Tibial nerve (tissue), 4 donors: Measurements from ENCODE around the gene RUNX1. TPM values are rescaled to one million over a fixed set of nuclear protein-coding genes. Genes with fewer than 3 reads are reported as not detected.

Experiments
- DNase-seq, 2 donors: peaks; one replicate each; pipeline ENCODE4 v3.0.0-alpha.2; 2019; ENCODE audit warnings: low spot score in 2 of 2
- H3K27ac ChIP-seq, 4 donors: fragments of 200-600 bp; sonication (generic) in 3 of 4; one replicate each; pipeline ENCODE4 v1.5.1; 2017 to 2019; ENCODE audit warnings: mild to moderate bottlenecking in 1 of 4
- H3K27me3 ChIP-seq, 2 donors: fragments of 200-600 bp; sonication (generic) in 1 of 2; one replicate each; pipeline versions ENCODE4 v1.5.1 to v1.6.0; 2017 to 2019
- H3K36me3 ChIP-seq, 3 donors: fragments of 200-600 bp; sonication (generic); one replicate each; pipeline ENCODE4 v1.5.1; 2018 to 2019
- H3K4me1 ChIP-seq, 4 donors: fragments of 200-600 bp; sonication (generic) in 3 of 4; one replicate each; pipeline ENCODE4 v1.5.1; 2017 to 2019
- H3K4me3 ChIP-seq, 4 donors: fragments of 200-600 bp; sonication (generic) in 3 of 4; one replicate each; pipeline ENCODE4 v1.5.1; 2017 to 2019; ENCODE audit warnings: mild to moderate bottlenecking in 1 of 4, moderate library complexity in 1 of 4
- H3K9me3 ChIP-seq, 4 donors: fragments of 200-600 bp; sonication (generic) in 3 of 4; one replicate each; pipeline ENCODE4 v1.5.1; 2017 to 2019
- EP300 ChIP-seq, 2 donors: sonication (generic); formaldehyde crosslinking; IDR thresholded peaks; one replicate each; pipeline ENCODE4 v1.6.1; 2017; ENCODE audit warnings: antibody characterized with exemption in 2 of 2, mild to moderate bottlenecking in 1 of 2
- POLR2A ChIP-seq, 2 donors: fragments of 450-650 bp; IDR thresholded peaks; one replicate each; pipeline ENCODE4 v1.6.1; 2017; ENCODE audit warnings: antibody characterized with exemption in 2 of 2, mild to moderate bottlenecking in 2 of 2, moderate library complexity in 2 of 2
- WGBS, 2 donors: methylation state at CpG; one replicate each; pipeline ENCODE4 v1.1.5; 2018; 5-methylcytosine and 5-hydroxymethylcytosine counted together
- total RNA-seq, 4 donors: library from RNA; depleted of rRNA; stranded (reverse); fragments of >200 nt; gene quantifications; one replicate each; pipeline ENCODE4 v1.1.0, GENCODE V29; 2016
- TF ChIP-seq, protein P1 (sequence below), 5 experiments: fragments of 200-600 bp in 3 of 5; fragments of 450-650 bp in 2 of 5; sonication (generic) in 3 of 5; IDR thresholded peaks; one replicate each; pipeline ENCODE4 v1.5.1; 2016 to 2019; ENCODE audit warnings: antibody characterized with exemption in 5 of 5, mild to moderate bottlenecking in 3 of 5, moderate library complexity in 2 of 5

Gene RUNX1
- total RNA-seq, 4 donors from 2014 or later: 23.6 to 36.9 (median 26.3) TPM

DNA sequence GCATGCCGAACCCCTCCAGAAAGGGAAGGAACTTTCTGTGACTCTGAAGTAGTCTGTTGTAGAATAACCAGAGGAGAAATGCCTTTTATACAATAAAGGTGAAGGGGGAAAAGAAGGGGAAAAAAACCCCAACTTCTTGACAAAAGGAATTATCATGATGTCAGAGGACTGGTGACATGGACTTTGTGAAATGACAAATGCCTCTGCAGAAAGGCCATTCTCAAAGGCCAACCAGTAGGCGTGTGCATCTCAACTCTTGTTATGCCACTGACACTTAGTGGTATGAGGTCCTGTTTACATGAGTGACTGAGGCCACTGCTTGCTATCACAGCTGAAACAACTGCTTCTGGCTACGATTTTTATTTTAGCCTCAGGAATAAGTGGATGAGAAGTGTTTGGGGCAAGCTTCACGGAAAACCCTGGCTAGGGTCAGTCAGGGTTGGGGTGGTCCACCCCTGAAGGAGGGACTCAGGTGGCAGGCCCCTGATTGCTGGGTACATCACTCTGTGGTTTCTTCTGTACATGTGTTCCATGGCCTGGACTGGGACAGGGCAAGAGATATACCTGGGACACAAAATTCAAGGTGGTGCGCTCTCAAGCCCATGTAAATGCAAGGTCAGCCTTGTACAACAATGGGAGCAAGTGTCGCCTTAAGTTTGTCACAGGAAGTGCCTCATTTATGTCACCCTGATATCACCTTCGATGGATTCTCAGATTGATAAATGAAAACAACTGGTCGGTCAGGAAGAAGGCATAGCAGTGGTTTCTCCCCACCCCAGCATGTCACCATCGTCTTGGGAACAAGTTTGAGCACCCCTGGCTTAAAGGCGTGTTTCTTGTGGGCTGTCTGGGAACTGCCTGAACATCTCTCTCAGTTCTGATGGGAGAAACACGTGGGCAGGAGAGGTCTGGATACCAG is 12.4 kb downstream of the RUNX1 start:
- Histone ChIP-seq H3K27me3 (no peaks in the 10 kb centered on the region), H3K36me3 (no peaks in the 10 kb centered on the region), H3K4me3 (no peak overlapping the region), H3K9me3 (no peaks in the 10 kb centered on the region), H3K4me1 (peaks cover 0 to 3% (median 0%) of the 10 kb centered on the region in 4 donors), H3K27ac (no peak overlapping the region)
- WGBS, 2 donors: 63 to 72% methylated on average over 11 of the region's 11 CpGs
- TF ChIP-seq, protein P1, sequence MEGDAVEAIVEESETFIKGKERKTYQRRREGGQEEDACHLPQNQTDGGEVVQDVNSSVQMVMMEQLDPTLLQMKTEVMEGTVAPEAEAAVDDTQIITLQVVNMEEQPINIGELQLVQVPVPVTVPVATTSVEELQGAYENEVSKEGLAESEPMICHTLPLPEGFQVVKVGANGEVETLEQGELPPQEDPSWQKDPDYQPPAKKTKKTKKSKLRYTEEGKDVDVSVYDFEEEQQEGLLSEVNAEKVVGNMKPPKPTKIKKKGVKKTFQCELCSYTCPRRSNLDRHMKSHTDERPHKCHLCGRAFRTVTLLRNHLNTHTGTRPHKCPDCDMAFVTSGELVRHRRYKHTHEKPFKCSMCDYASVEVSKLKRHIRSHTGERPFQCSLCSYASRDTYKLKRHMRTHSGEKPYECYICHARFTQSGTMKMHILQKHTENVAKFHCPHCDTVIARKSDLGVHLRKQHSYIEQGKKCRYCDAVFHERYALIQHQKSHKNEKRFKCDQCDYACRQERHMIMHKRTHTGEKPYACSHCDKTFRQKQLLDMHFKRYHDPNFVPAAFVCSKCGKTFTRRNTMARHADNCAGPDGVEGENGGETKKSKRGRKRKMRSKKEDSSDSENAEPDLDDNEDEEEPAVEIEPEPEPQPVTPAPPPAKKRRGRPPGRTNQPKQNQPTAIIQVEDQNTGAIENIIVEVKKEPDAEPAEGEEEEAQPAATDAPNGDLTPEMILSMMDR (IDR thresholded peaks at IDR 0.05): no peak
- no peak for TF ChIP-seq EP300 (IDR thresholded peaks at IDR 0.05)
- no peak for TF ChIP-seq POLR2A (IDR thresholded peaks at IDR 0.05)
- no peak for DNase-seq

DNA sequence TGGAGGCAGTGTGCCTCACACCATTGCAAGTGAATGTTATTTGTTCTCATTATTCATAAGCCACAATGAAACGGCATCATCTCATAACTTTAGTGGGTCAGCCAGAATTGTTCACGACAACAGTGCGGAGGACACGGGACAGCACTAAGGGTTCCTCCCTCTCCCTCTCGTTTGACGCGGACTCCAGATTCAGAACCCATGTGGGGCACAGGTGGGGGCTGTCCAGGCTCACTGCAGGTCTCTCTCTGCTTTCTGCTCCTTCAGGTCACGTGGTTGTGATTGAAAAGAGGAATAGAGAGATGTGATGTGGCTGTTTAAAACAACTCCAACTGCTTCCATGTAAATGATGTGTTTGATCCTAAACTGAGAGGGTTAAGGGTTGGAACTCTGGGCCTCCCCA is 13.5 kb downstream of the RUNX1 start:
- H3K4me1 ChIP-seq: peaks cover 0 to 3% (median 0%) of the 10 kb centered on the region in 4 donors
- TF ChIP-seq, protein P1 (IDR thresholded peaks at IDR 0.05): no peak
- no peak for TF ChIP-seq EP300 (IDR thresholded peaks at IDR 0.05)
- no peak for TF ChIP-seq POLR2A (IDR thresholded peaks at IDR 0.05)
- H3K27ac ChIP-seq: no peak overlapping the region
- H3K27me3 ChIP-seq: no peaks in the 10 kb centered on the region
- H3K9me3 ChIP-seq: no peaks in the 10 kb centered on the region
- H3K4me3 ChIP-seq: no peak overlapping the region
- H3K36me3 ChIP-seq: no peaks in the 10 kb centered on the region
- no peak for DNase-seq
- WGBS, 2 donors: 66 to 69% methylated on average over 8 of the region's 8 CpGs

DNA sequence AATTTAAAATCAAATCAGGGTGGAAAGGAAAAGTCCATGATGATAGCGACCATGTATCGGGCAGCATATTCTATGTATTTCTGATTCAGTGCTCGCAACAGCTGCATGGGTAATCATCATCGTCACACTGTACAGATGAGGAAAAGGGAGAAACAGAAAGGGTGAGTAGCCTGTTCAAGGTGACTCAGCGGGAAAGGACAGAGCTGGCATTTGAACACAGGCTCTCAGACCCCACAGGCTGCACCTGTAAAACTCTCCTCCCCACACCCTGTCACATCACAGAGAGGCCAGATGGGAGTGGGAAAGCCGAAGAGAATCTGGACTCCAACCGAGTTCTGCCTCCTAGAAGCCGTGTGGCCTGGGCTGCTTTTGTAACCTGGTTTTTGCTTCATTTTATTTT is 14.0 kb downstream of the RUNX1 start:
- 87 to 89% methylated on average over 8 of the region's 8 CpGs for WGBS, 2 donors
- no peak overlapping the region for H3K27ac ChIP-seq
- DNase-seq: no peak
- H3K9me3 ChIP-seq: no peaks in the 10 kb centered on the region
- H3K4me1 ChIP-seq: peaks cover 0 to 3% (median 0%) of the 10 kb centered on the region in 4 donors
- no peaks in the 10 kb centered on the region for H3K36me3 ChIP-seq
- H3K27me3 ChIP-seq: no peaks in the 10 kb centered on the region
- H3K4me3 ChIP-seq: no peak overlapping the region
- no peak for TF ChIP-seq EP300 (IDR thresholded peaks at IDR 0.05)
- TF ChIP-seq, protein P1 (IDR thresholded peaks at IDR 0.05): no peak
- no peak for TF ChIP-seq POLR2A (IDR thresholded peaks at IDR 0.05)

DNA sequence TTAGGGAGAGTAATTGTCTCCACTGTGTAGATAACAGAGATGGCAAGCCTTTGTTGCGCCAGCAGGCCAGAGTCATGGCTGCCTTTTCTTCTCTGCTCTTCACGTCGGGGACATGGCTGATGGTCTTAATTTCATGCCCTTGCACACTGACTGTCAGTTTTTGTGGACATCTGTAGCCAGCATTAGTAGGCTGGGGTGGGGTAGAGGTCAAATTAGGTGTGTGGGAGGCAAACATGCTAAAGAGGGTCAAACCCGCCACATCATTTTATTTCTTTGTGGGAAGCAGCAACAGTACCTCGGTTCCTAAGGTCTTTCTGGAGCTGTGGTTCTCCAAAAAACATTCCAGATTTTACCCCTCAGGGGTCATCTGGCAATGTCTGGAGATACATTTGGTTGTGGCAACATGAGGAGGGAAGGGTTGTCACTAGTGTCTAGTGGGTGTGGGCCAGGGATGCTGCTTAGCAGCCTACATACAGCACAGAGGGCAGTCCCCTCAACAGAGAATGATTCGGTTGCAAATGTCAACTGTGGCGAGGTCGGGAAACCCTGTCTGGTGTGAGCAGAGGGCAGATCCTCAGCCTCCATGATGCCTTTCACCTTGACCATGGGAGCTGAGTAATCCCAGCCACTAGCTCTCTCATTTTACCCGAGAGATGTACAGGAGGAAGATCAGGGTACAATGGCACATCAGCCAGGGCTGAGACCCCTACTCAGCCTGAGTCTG is 14.7 kb downstream of the RUNX1 start:
- 91 to 94% methylated on average over 9 of the region's 9 CpGs for WGBS, 2 donors

DNA sequence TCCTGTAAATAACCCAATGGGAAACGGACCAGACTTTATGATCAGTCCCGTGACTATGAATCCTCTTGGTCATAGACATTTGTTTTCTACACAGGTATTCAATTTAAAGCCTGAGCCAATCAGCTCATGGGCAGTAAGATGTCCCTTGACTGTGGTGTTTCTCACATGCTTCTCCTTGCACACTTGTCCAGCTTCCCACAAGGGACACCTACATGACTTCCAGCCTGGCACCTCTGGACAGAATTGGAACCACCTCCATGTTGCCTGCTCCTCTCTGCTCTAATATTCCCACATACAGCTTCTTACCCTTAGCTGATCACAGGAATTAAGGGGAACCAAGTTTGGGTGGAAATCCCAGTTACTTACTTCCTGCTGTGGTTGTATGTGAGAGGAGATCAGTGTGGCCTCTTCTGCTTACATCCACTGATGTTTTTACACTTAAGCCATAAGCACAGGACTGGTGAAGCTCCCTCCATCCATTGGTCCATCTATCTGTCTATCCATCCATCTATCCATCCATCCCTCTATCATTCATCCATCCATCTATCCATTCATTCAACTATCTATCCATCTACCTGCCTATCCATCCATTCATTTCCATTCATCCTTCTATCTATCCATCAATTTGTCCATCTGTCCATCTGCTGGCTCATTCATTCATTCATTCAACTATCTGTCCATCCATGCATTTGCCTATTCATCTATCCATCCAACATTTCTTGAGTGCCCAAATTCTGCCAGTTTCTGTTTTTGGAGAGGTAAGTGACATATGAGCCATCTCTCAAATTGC is 16.4 kb downstream of the RUNX1 start:
- TF ChIP-seq POLR2A (IDR thresholded peaks at IDR 0.05): no peak
- TF ChIP-seq, protein P1 (IDR thresholded peaks at IDR 0.05): no peak
- no peak for TF ChIP-seq EP300 (IDR thresholded peaks at IDR 0.05)
- WGBS, 2 donors: 85 to 91% methylated on average over 2 of the region's 2 CpGs
- Histone ChIP-seq H3K9me3 (no peaks in the 10 kb centered on the region), H3K27me3 (no peaks in the 10 kb centered on the region), H3K4me1 (peaks cover 0 to 3% (median 0%) of the 10 kb centered on the region in 4 donors), H3K36me3 (no peaks in the 10 kb centered on the region), H3K27ac (no peak overlapping the region), H3K4me3 (no peak overlapping the region)
- DNase-seq: no peak

More for the DNA sequence above, 14.7 kb downstream of the RUNX1 start:
- TF ChIP-seq POLR2A (IDR thresholded peaks at IDR 0.05): no peak
- Histone ChIP-seq H3K36me3 (no peaks in the 10 kb centered on the region), H3K27ac (no peak overlapping the region), H3K4me1 (peaks cover 0 to 3% (median 0%) of the 10 kb centered on the region in 4 donors), H3K27me3 (no peaks in the 10 kb centered on the region), H3K9me3 (no peaks in the 10 kb centered on the region), H3K4me3 (no peak overlapping the region)
- DNase-seq: no peak
